GM21447 (cell line): ENCODE data around the gene XPNPEP2.
"Not testable (repeated sequence)": the region's sequence is repeated elsewhere in the genome, so short reads cannot be mapped to it uniquely, and the experiment has no call there.

ENCODE experiments used
- ATAC-seq: cut with Tn5 transposase; IDR thresholded peaks from one replicate; pipeline ENCODE4 v1.9.1; 2021; ENCODE audit not compliant: unreplicated experiment

Gene XPNPEP2

GRCh38 chrX:129719268-129719667 is 19.5 kb upstream of the XPNPEP2 start:
- ATAC-seq, result no peak

DNA sequence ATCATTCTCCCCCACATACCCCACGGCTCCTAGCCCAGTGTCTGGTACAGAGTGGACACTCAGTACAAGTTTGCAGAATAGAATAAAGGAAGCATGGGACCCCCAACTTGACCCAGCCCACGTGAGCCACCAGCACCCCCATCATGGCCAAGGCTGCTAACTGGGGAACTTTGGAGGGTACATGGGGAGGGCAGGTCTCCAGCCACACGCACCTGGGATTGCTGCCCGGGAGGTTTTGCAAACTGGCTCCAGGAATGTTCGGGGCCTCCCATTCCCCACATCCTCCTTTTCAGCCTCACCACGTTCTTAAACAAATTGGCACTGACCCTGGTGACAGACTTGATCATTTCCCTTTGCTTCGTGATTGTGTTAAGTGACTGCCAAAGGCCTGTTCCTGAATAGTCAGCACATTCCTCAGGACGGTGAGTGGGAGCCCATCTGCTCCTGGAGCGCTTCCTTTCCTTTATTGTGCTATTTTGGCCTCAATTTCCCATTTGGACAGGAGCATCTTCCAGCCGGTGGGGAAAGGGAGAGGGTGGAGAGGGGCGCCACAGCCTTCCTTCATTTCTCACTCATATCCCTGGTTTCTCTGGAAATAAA is 18.7 kb upstream of the XPNPEP2 start:
- no peak for ATAC-seq

DNA sequence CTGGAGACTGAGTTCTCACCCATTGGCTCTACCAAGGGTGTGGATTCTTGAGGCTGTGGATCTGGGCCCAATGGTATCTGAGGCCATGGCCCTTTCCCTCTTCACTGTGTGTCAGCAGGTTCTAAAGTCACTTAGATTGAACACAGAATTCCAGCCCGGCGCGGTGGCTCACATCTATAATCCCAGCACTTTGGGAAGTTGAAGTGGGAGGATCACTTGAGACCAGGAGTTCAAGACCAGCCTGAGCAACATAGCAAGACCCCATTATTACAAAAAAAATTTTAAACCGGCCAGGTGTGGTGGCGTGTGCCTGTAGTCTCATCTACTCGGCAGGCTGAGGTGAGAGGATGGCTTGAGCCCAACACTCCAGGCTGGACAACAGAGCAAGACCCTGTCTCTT is 18.0 kb upstream of the XPNPEP2 start:
- ATAC-seq, result no peak

GRCh38 chrX:129721414-129721813 is 17.4 kb upstream of the XPNPEP2 start:
- no peak for ATAC-seq

GRCh38 chrX:129721870-129722269 is 16.9 kb upstream of the XPNPEP2 start:
- no peak for ATAC-seq

- ATAC-seq, result no peak
These were observed 15.3 kb upstream of the XPNPEP2 start for GRCh38 chrX:129723511-129723910.

GRCh38 chrX:129724754-129725153 is 14.0 kb upstream of the XPNPEP2 start:
- ATAC-seq, result no peak

DNA sequence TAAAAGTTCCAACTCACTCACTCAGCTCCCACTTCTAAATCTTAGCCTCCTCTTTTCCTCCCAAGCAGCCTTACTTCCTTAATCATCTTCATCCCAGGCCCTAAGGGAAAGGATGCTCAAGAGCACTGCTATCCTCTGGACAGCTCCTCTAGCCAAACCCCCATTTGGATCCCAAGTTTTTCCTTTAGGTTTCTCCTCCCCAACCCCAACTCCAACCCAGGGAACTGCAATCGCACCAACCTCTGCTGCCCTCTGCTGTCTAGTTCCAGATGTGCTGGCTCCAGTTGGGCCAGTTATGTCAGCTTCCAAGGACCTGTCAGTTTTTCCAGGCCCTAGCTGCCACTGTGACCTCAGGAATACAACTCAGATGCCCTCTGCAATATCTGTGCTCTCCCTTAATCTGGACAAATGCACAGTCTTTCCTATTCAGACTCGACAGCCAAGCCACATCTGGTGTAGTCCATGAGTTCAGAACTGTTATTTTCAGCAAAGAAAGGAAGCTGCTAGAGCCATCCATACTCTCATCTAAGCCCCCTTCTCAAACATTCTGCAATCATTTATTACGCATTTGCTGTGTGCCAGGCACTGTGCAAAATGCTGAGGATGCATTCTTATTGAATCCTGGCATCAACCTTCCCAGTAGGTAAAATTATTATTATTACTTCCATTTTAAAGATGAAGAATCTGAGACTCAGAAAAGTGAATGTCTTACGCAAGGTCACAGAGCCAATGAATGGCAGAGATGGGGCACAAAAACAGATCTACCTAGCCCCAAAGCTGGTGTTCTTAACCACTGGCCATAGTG is 12.3 kb upstream of the XPNPEP2 start:
- no peak for ATAC-seq

DNA sequence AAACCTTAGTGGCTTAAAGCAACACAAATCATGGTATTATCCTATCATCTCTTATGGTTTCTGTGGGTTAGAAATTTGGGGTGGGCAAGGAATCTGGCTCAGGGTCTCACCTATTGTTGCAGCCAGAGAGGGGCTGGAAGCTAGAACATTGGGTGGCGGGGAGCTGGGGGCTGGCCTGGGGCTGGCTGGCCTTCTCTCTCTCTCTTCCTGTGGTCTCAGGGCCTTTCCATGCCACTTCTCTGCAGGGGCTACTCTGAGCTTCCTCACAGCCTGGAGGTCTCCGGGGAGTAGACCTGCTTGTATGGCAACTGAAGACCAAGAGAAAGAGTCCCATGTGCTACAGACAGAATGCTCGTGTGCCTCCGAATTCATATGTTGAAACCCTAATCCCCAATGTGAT is 10.7 kb upstream of the XPNPEP2 start:
- ATAC-seq, result no peak

DNA sequence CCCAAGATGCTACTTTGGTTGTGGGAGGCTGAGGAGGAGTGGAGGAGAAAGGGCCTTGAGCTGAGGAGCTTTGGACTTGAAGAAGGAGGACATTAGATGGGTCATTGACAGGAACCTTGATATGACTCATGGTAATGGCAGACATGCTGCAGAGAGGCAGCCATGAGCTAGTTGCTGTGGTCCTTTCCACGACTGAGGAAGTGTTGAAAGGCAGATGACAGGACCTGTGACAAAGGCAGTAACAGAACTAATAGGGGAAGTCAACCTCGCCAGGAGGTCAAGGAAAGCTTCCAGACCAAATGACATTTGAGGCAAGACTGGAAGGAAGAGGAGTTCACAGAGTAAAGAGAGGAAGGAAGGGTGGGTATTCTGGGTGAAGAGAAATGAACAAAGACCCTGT is 7.6 kb upstream of the XPNPEP2 start:
- no peak for ATAC-seq

DNA sequence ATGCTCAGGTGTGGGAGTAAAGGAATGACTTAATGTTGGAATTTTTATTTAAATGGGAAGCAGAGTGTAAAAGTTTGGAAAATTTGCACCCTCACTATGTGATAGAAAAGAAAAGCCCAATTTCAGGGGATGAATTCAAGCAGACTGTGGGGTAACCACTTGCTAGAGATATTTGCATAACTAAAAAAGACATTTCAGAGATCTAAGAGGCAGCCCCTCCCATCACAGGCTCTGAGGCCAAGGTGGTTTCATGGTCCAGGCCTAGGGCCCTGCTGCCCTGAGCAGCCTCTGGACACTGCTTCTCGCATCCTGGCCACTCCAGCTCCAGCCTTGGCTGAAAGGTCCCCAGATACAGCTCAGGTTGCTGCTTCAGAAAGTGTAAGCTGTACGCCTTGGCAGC is 5.9 kb upstream of the XPNPEP2 start:
- no peak for ATAC-seq

- no peak for ATAC-seq
These were observed 5.4 kb upstream of the XPNPEP2 start for GRCh38 chrX:129733335-129733734.

DNA sequence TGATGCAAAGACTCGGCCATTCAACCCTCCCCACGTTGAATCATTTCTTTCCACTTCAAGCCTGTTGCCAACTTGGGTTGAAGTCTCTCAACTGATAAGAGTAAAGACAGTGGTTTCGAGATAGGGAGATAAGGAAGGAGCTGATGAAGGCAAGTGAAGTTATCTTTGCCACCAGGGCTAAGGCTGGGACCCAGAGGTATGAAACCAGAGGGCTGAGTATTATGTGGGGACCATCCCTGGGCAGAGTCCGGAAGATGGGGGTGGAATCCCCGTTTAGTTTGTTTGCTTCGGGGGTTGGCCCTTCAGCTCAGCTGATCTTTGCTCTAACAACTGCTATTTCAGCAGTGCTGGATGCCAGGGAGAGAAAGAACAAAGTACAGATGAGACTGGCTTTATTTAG is 2.3 kb upstream of the XPNPEP2 start:
- ATAC-seq, result no peak

- ATAC-seq, result peak; percentile 61
These were observed 863 bp upstream of the XPNPEP2 start for GRCh38 chrX:129737916-129738315.

GRCh38 chrX:129739578-129739977 is 799 bp downstream of the XPNPEP2 start:
- no peak for ATAC-seq

DNA sequence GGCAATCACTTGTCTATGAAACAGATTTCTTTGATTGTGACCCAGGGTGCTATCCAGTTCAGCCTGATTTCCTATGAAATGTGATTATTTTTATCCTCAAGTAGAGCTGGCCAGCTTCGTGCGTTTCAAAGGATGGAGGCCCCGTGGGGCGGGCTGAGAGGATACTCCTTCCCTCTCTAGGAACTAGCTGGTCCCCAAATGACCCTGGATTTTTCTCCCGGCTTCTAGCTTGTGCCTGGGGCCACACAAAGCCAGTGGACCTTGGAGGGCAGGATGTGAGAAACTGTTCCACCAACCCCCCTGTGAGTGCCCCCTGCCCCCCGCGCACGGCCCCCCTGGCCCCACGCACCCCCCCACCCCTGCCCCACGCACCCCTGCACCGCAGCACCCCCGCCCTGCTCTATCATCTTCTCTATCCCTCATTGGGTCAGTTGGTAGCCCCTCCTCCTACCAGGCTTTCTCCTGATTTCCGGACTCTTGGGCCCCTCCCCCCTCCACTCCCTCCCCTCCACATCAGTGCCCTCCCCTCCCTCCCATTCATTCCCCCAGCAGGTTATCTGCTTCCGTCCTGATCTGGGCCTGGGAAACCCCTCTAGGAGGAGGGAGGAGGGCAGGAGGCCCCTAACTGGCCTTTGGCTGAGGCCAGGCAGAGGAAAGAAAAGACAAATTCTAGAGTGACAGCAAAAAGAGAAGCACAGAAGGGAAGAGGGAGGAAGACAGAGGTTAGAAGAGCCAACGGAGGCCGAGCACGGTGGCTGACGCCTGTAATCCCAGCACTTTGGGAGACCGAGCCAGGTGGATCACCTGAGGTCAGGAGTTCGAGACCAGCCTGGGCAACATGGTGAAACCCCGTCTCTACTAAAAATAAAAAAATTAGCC is 3.3 kb downstream of the XPNPEP2 start:
- no peak for ATAC-seq

DNA sequence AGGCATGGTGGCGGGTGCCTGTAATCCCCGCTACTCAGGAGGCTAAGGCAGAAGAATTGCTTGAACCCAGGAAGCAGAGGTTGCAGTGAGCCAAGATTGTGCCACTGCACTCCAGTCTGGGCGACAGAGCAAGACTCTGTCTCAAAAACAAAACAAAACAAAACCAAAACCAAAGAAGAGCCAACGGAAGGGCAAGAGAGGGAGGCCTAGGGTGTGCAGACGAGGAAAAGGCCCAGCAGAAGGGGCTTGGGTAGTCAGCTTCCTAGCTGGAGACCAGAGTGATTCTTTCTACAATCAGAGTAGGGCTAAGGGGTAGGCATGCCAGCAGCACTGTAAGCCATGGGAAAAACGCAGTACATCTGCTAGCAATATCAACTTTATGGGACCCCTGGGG is 4.0 kb downstream of the XPNPEP2 start:
- ATAC-seq, result not testable (repeated sequence)

DNA sequence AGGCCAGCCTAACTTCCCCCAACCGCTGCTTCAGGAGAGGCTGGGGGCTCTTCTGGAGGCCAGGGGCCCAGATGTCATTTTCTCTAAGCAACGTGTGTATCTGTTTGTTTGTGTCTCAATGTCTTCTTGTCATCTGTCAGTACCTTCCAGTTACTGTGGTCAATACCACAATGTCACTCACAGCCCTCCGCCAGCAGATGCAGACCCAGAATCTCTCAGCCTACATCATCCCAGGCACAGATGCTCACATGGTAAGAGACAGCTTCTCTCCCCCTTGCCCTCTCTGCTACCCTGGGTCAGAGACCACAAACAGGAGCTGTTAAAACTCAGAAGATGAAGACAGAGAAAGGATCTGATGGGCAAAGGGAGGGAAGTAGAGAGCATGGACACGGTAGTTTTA is 5.0 kb downstream of the XPNPEP2 start:
- no peak for ATAC-seq

- ATAC-seq, result no peak
These were observed 6.1 kb downstream of the XPNPEP2 start for GRCh38 chrX:129744861-129745321.

DNA sequence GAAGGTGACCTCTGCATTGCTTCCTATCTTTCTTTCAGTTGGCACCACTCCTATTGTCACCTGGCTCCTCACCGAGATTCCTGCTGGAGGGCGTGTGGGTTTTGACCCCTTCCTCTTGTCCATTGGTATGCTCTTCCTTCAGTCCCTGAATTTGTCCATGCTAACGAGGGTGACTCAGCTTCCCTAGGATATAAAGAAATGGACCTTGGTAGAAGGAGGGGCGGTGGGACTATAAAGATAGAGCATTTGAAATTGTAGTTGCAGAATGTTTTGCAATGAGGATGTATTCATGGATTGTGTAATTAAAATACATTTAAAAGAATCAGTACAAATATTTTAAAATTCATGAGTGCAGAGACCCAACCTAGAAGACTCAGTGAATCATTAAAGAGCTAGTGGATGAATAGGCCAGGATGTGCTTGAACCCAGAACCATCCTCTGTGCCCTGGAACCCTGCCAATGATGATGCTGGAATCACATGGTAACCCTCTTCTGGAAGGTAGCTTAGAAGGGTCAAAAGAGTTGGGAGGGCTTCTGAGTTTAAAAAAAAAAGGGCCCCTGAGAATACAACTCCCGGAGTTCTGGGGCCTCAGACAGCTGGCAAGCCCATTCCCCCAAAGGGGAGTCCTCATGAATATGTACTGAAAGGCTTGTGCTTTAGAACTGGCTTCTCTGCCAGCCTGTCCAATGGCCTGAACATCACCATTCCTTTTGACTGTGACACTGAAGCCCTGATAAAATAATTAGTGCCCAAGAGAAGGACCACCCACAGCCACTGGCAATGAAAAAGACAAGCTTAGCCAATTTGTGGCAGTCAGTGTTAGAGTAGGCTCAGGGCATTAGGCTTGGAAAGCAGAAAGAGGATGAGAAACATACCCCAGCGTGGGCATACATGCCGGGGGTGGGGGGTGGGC is 8.0 kb downstream of the XPNPEP2 start:
- no peak for ATAC-seq

DNA sequence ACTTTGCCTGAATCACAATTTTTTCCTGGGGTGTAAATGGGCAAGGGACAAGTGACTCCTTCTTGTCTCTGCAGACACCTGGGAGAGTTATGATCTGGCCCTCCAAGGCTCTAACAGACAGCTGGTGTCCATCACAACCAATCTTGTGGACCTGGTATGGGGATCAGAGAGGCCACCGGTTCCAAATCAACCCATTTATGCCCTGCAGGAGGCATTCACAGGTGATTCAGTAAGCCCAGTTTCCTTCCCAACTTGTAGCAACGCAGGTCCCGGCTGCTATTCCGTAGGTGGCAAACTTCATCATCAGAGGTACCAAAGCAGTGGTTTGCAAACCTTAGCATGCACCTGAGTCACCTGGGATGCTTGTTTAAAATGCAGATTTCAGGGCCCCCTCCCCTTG is 8.8 kb downstream of the XPNPEP2 start:
- ATAC-seq, result no peak
